Measurements from ENCODE around the gene ZNRF3. TPM values are rescaled to one million over a fixed set of nuclear protein-coding genes. Genes with fewer than 3 reads are reported as not detected.

The ZNRF3 gene
- total RNA-seq, 4 donors from 2014 or later, result 1.7 to 8.1 (median 4.8) TPM

GRCh38 chr22:28953403-28953802 lies 70.0 kb downstream of the ZNRF3 start:
- TF ChIP-seq CTCF (IDR thresholded peaks at IDR 0.05; ENCODE audit: low read depth), result no peak

DNA sequence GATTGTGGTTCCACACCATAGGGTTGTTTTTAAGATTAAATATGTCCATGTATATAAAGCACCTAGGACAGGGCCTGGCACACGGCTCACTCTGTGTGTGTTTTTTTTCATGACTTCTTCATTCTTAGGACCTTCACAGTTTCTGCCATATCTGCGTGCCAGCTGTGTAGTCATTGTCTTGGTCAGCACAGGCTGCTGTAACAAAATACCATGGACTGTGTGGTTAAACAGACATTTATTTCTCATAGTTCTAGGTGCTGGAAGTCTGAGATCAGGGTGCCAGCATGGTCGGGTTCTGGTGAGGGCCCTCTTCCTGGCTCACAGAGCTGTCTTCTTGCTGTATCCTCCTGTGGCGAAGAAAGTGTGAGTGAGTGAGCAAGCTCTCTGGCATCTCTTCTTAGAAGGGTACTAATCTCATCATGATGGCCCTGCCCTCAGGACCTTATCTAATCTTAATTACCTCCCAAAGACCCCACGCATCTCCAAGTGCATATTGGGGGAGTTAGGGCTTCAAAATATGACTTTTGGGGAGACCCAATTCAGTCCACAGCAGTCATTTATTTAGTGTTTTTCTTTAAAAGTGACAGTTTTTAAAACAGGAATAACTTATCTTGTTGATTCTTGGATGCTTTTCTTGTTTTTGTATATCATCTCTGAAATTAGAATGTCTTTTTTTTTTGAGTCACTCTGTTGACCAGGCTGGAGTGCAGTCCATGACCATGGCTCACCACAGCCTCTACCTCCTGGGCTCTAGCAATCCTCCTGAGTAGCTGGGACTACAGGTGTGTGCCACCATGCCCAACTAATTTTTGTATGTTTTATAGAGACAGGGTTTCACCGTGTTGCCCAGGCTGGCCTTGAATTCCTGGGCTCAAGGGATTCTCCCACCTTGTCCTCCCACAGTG lies 70.9 kb downstream of the ZNRF3 start:
- TF ChIP-seq CTCF (IDR thresholded peaks at IDR 0.05; ENCODE audit: low read depth), result no peak

DNA sequence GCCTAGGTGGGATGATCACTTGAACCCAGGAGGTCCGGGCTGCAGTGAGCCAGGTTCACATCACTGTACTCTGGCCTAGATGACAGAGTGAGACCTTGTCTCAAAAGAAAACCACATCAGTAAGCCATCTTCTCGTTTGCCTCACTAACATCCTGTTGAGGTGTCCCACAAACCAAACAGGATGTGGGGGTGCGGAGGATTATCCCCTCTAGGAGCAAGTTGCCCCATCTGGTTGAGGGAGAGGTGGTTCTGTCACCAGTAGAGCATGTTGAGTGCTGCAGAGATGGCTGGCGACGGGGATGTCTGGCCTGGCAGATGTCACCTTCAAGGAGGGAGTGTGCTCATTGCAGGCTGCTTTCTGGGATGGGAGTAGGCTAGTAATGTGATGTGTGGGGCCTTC lies 72.4 kb downstream of the ZNRF3 start:
- TF ChIP-seq CTCF (IDR thresholded peaks at IDR 0.05; ENCODE audit: low read depth), result no peak

DNA sequence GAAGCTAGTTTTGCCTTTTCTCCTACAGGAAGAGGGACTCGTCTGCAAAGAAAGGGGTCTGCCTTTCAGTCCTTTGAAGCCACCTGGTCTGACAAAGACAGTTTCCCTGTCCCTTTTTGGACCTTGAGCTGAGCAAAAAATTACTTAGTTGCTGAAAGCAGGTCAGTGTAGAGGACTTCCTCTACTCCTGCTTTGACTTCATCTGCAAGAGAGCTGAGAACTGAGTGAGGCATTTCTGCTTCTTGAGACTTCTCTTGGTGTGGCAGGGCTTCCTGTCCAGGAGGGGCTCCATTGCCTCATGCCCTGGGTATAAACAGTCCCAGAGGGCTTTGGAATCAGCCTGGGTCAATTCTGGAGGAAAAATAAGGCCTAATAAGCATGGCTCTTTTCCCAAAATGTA lies 73.1 kb downstream of the ZNRF3 start:
- TF ChIP-seq CTCF (IDR thresholded peaks at IDR 0.05; ENCODE audit: low read depth), result no peak

GRCh38 chr22:28958611-28959010 lies 75.2 kb downstream of the ZNRF3 start:
- TF ChIP-seq CTCF (IDR thresholded peaks at IDR 0.05; ENCODE audit: low read depth), result no peak

- TF ChIP-seq CTCF (IDR thresholded peaks at IDR 0.05; ENCODE audit: low read depth), result no peak
Measured at GRCh38 chr22:28962042-28962554, 78.7 kb downstream of the ZNRF3 start.

DNA sequence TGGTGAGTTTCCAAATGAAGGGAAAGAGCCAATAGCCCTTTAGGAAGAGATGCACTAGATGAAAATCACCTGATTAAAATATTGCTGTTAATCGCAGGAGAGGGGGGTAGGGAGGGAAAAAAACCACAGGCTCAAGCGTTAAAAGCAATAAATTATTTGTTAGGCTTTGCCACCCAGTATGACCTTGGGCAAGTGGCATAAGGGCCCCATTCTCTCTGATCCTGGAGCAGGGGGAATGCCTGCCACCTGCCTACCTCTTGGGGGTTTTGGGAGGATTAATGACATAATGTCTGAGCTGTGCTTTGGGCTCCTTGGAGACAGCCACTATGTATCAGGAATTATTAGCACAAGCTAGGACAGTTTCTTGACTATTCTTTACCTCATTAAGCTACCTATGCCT lies 80.0 kb downstream of the ZNRF3 start:
- TF ChIP-seq CTCF (IDR thresholded peaks at IDR 0.05; ENCODE audit: low read depth), result no peak
